Activated T-helper 17 cell treated with anti-CD3 and anti-CD28 coated beads, Interleukin-2, amount 50 U/mL, for 72 hours (primary cell): ENCODE measurements around the gene RNASET2. TPM values are rescaled to one million over a fixed set of nuclear protein-coding genes. Genes with fewer than 3 reads are reported as not detected.
A peak's percentile ranks its signal among the peaks of the same experiment; 100 is the strongest.
"Not testable (repeated sequence)": the region's sequence is repeated elsewhere in the genome, so short reads cannot be mapped to it uniquely, and the experiment has no call there.

Experiments
- ATAC-seq: fragments of 150-1000 bp; cut with Tn5 transposase; replicated peaks from 2 replicates; pipeline ENCODE4 v1.10.0; 2021; ENCODE audit warnings: mild to moderate bottlenecking, moderate library complexity
- H3K27ac Mint-ChIP-seq: one replicate; pipeline ENCODE4 v1.8.0; 2022; ENCODE audit warnings: mixed read lengths
- H3K27me3 Mint-ChIP-seq: one replicate; pipeline ENCODE4 v1.8.0; 2022; ENCODE audit warnings: mixed read lengths
- H3K36me3 Mint-ChIP-seq: one replicate; pipeline ENCODE4 v1.8.0; 2022; ENCODE audit warnings: low read depth, mild to moderate bottlenecking, mixed read lengths
- H3K4me1 Mint-ChIP-seq: one replicate; pipeline ENCODE4 v1.8.0; 2022; ENCODE audit warnings: mixed read lengths
- H3K4me3 Mint-ChIP-seq: one replicate; pipeline ENCODE4 v1.8.0; 2022; ENCODE audit warnings: mild to moderate bottlenecking, mixed read lengths
- H3K9me3 Mint-ChIP-seq: one replicate; pipeline ENCODE4 v1.8.0; 2022; ENCODE audit warnings: mixed read lengths
- total RNA-seq, 2 donors: library from RNA; stranded (reverse); gene quantifications; one replicate each; pipeline ENCODE4 v1.2.3, GENCODE V29; 2022

The RNASET2 gene
- total RNA-seq, 2 donors from 2014 or later, result 94.2 to 210 TPM

DNA sequence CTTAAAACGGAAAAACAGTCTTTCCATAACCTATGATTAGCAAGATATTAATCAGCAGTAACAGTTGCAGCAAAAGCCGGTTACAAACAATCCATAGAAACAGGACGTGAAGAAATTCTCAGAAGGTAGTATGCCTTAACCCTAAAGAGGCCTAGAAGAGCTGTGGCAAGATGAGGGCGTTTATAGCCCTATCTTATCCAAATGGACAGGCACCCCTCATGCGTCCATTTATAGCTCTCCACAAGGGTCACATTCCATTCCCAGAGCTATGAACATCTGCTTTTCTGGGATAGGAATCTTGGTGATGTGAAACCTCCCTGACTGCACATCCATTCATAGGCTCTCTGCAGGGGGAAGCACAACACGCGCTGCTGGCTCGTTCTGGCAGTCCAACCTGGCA is 40.9 kb downstream of the RNASET2 start:
- H3K4me1 Mint-ChIP-seq, result not testable (repeated sequence)

DNA sequence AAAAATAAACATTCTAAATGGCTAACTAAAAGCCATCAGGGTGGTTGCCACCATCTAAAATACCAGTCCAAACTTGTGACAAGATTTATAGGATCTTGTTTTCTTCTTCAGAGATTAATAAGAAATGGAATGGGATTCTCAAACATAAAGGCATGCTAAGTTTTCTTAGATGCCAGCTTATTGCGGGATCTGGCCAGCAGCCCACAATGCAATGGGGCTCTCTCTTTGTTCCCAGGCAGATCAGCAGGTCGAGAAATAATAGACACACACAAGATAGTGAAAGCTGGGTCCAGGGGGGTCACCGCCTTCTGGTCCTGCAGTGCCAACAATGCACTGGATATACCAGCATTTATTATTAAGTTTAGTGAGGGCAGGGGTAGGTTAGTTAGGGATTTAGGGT is 41.4 kb downstream of the RNASET2 start:
- not testable (repeated sequence) for H3K27ac Mint-ChIP-seq, H3K4me3 Mint-ChIP-seq, H3K27me3 Mint-ChIP-seq, H3K9me3 Mint-ChIP-seq, H3K4me1 Mint-ChIP-seq, H3K36me3 Mint-ChIP-seq, ATAC-seq

More for the DNA sequence above, 40.9 kb downstream of the RNASET2 start:
- not testable (repeated sequence) for H3K4me3 Mint-ChIP-seq, ATAC-seq, H3K27ac Mint-ChIP-seq, H3K27me3 Mint-ChIP-seq, H3K36me3 Mint-ChIP-seq, H3K9me3 Mint-ChIP-seq

DNA sequence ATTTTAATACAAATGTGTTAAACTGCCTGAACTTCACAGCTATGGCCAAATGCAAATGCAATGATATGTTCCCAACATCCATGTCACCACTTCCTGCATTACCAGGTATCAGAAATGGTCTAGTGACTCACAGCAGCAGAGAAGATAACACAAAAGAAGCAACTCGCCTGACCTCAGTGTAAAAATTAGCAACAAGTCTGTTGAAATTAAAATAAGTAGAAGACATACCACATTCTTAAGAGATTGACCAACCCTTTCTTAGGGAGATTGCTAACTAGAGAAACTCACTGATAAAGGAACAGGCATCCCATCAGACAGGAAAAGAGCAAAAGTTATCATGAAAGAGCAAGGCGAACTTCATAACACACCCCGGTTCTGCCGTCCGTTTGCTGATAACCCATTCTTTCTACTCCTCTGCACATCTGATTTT is 45.1 kb downstream of the RNASET2 start:
- peak; percentile 56 for ATAC-seq

DNA sequence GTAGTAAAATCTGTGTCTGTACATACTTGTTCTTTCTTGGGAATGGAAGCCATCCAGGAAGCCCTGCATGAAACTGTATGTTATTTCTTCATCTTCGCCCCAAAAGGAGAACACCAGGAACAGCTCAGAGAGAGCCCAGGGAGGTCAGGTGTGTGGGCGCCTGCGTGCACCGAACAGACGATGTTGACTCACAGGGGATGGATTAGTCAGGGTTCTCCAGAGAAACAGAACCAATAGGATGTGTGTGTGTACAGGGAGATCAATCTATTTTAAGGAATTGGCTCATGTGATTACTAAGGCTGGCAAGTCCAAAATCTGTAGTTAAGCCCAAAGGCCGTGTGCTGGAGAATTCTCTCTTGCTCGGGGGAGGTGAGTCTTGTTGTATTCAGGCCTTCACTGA is 45.7 kb downstream of the RNASET2 start:
- no peaks in the 10 kb centered on the region for H3K9me3 Mint-ChIP-seq
- peaks cover 6% of the 10 kb centered on the region for H3K36me3 Mint-ChIP-seq
- no peak overlapping the region for H3K4me3 Mint-ChIP-seq
- ATAC-seq, result peak; percentile 96
- H3K4me1 Mint-ChIP-seq, result peaks cover 24% of the 10 kb centered on the region
- no peaks in the 10 kb centered on the region for H3K27me3 Mint-ChIP-seq
- peak overlapping the region; percentile 6 for H3K27ac Mint-ChIP-seq

More for the DNA sequence above, 45.1 kb downstream of the RNASET2 start:
- no peaks in the 10 kb centered on the region for H3K27me3 Mint-ChIP-seq
- H3K4me1 Mint-ChIP-seq, result peaks cover 24% of the 10 kb centered on the region
- H3K4me3 Mint-ChIP-seq, result no peak overlapping the region
- H3K36me3 Mint-ChIP-seq, result peaks cover 6% of the 10 kb centered on the region
- no peak overlapping the region for H3K27ac Mint-ChIP-seq
- no peaks in the 10 kb centered on the region for H3K9me3 Mint-ChIP-seq

- Mint-ChIP-seq H3K36me3 (peaks cover 6% of the 10 kb centered on the region), H3K4me3 (no peak overlapping the region), H3K27me3 (no peaks in the 10 kb centered on the region), H3K4me1 (peaks cover 24% of the 10 kb centered on the region), H3K27ac (no peak overlapping the region), H3K9me3 (no peaks in the 10 kb centered on the region)
- no peak for ATAC-seq
Observed at GRCh38 chr6:166908811-166909210, 47.5 kb downstream of the RNASET2 start.

GRCh38 chr6:166907871-166908806 is 48.2 kb downstream of the RNASET2 start:
- Mint-ChIP-seq H3K9me3 (no peaks in the 10 kb centered on the region), H3K4me3 (peak overlapping the region; percentile 42), H3K27ac (peak overlapping the region; percentile 82), H3K27me3 (no peaks in the 10 kb centered on the region), H3K4me1 (peaks cover 24% of the 10 kb centered on the region), H3K36me3 (peaks cover 6% of the 10 kb centered on the region)
- no peak for ATAC-seq

DNA sequence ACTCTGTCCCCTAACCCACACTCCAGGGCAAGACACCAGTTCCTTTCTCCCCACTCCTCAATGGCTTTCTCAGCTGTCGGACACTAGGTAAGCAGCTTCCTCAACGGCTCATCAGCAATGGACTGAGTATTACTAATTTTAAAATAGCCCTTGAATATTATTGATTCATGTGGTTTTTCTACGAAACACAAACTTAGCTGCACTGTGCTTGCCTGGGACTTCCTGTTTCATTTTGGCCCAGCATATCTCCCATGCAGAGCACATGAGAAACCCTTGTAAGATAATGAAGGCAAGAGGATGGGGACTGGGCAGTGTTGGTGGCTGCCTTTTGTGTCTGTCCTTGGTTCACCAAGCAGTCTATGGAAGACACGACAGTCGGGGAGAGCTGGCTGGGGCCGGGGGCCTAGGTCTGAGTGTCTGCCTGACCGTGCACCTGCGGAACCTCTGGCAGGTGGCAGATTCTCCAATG is 48.9 kb downstream of the RNASET2 start:
- H3K4me1 Mint-ChIP-seq, result peaks cover 24% of the 10 kb centered on the region
- peaks cover 6% of the 10 kb centered on the region for H3K36me3 Mint-ChIP-seq
- H3K27me3 Mint-ChIP-seq, result no peaks in the 10 kb centered on the region
- peak; percentile 30 for ATAC-seq
- no peaks in the 10 kb centered on the region for H3K9me3 Mint-ChIP-seq
- peak overlapping the region; percentile 42 for H3K4me3 Mint-ChIP-seq
- H3K27ac Mint-ChIP-seq, result peak overlapping the region; percentile 82

DNA sequence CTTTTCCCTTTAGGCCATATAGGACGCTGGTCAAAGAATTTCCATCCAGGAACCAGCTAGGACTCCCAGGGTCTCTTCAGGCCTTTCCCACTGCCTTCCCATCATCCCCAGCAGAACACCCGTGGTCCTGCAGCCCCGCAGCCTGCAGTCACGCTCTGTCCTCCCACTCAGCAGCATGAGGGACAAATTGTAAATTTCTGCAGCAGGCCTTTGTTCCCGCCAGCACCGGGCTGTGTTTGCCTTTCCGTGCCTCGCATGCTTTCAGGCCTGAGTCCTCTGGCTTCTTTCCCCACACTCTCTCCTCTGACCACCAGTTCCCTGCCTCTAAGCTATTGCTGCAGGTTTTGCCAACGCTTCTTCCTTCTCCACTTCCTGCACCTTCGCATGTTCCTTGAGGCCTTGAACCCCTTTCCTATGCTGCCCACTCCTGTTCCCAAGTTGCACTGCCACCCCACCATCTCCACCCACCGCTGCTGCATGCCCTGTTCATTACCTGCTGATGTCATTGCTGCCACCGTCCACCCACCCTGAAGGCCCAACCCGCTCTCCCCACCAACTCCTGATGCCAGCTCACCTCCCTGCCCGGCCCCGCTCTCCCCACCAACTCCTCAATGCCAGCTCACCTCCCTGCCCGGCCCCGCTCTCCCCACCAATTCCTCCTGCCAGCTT is 49.8 kb downstream of the RNASET2 start:
- peaks cover 4% of the 10 kb centered on the region for H3K9me3 Mint-ChIP-seq
- H3K4me3 Mint-ChIP-seq, result no peak overlapping the region
- peaks cover 26% of the 10 kb centered on the region for H3K4me1 Mint-ChIP-seq
- H3K27ac Mint-ChIP-seq, result peak overlapping the region; percentile 82
- H3K27me3 Mint-ChIP-seq, result no peaks in the 10 kb centered on the region
- ATAC-seq, result no peak
- H3K36me3 Mint-ChIP-seq, result peaks cover 3% of the 10 kb centered on the region

DNA sequence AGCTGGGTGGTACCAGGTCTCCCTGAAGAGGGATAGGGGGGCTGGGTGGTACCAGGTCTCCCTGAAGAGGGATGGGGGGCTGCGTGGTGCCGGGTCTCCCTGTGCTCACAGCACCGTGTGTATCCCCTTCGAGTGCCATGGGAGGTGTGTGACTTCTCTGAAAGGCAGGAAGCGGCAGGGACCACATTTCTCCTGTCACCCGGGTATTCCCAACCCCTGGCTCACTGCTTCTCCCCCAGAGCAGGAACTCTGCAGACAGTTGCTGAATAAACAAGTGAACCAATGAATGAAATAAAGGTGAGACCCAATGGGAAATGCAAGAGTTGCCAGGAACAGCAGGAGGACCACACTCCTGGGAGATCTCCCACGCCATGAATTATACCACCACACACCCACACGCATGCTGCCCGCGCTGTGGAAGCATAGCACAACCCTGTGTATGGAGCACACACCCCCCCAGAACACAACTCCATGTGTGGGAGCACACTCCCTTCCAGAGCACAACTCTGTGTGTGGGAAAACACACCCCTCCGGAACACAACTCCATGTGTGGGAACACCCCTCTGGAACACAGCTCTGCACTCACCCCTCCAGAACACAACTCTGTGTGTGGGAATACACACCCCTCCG is 50.7 kb downstream of the RNASET2 start:
- Mint-ChIP-seq H3K36me3 (no peaks in the 10 kb centered on the region), H3K4me3 (no peak overlapping the region), H3K27ac (no peak overlapping the region), H3K27me3 (no peaks in the 10 kb centered on the region), H3K4me1 (peaks cover 23% of the 10 kb centered on the region), H3K9me3 (peaks cover 7% of the 10 kb centered on the region)
- no peak for ATAC-seq

- Mint-ChIP-seq H3K4me1 (peaks cover 23% of the 10 kb centered on the region), H3K27me3 (no peaks in the 10 kb centered on the region), H3K36me3 (no peaks in the 10 kb centered on the region), H3K9me3 (peaks cover 10% of the 10 kb centered on the region), H3K27ac (no peak overlapping the region), H3K4me3 (no peak overlapping the region)
- no peak for ATAC-seq
Observed at GRCh38 chr6:166905013-166905412, 51.3 kb downstream of the RNASET2 start.

GRCh38 chr6:166904101-166904746 is 52.1 kb downstream of the RNASET2 start:
- no peak overlapping the region for H3K4me3 Mint-ChIP-seq
- H3K27ac Mint-ChIP-seq, result no peak overlapping the region
- H3K27me3 Mint-ChIP-seq, result no peaks in the 10 kb centered on the region
- no peaks in the 10 kb centered on the region for H3K36me3 Mint-ChIP-seq
- H3K4me1 Mint-ChIP-seq, result peaks cover 23% of the 10 kb centered on the region
- ATAC-seq, result no peak
- H3K9me3 Mint-ChIP-seq, result peaks cover 10% of the 10 kb centered on the region

DNA sequence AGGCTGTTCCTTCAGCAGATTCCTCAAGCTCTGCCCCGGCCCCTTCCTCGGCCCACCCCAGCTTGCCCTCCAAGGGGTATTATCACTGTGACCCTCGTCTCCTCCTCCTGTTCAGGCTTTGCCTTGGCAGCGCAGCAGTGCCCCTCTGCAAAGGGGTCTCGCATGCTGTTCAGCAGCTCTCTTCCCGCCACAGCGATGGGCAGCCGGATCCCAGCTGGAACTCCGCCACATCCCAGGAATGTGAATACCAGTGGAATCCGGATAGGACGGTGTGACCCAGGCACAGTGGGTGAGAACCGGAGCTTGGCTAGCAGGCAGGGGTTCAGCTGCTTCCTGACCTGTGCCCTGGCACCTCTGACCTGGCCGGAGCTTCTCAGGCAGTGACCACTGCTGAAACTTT is 52.9 kb downstream of the RNASET2 start:
- H3K27ac Mint-ChIP-seq, result no peak overlapping the region
- peaks cover 10% of the 10 kb centered on the region for H3K9me3 Mint-ChIP-seq
- H3K4me1 Mint-ChIP-seq, result peaks cover 21% of the 10 kb centered on the region
- no peak overlapping the region for H3K4me3 Mint-ChIP-seq
- no peaks in the 10 kb centered on the region for H3K36me3 Mint-ChIP-seq
- H3K27me3 Mint-ChIP-seq, result no peaks in the 10 kb centered on the region
- no peak for ATAC-seq

- peaks cover 24% of the 10 kb centered on the region for H3K4me1 Mint-ChIP-seq
- no peak for ATAC-seq
- H3K27me3 Mint-ChIP-seq, result no peaks in the 10 kb centered on the region
- H3K4me3 Mint-ChIP-seq, result no peak overlapping the region
- no peaks in the 10 kb centered on the region for H3K36me3 Mint-ChIP-seq
- no peak overlapping the region for H3K27ac Mint-ChIP-seq
- peaks cover 10% of the 10 kb centered on the region for H3K9me3 Mint-ChIP-seq
Observed at GRCh38 chr6:166903027-166903426, 53.3 kb downstream of the RNASET2 start.

- Mint-ChIP-seq H3K9me3 (peaks cover 10% of the 10 kb centered on the region), H3K27me3 (no peaks in the 10 kb centered on the region), H3K36me3 (no peaks in the 10 kb centered on the region), H3K4me3 (no peak overlapping the region), H3K4me1 (peaks cover 18% of the 10 kb centered on the region), H3K27ac (no peak overlapping the region)
- ATAC-seq, result no peak
Observed at GRCh38 chr6:166902211-166902755, 54.1 kb downstream of the RNASET2 start.
